GM12872 (cell line): ENCODE measurements around the gene SPSB4.

ENCODE experiments used
- TF ChIP-seq, protein P1 (sequence below): IDR thresholded peaks from 3 replicates; pipeline ENCODE4 v1.5.1; 2011; ENCODE audit warnings: low read depth, mild to moderate bottlenecking, low read length, moderate library complexity; ENCODE audit not compliant: insufficient read depth

Gene SPSB4

GRCh38 chr3:141047168-141047567 is 4.0 kb upstream of the SPSB4 start:
- TF ChIP-seq, protein P1, sequence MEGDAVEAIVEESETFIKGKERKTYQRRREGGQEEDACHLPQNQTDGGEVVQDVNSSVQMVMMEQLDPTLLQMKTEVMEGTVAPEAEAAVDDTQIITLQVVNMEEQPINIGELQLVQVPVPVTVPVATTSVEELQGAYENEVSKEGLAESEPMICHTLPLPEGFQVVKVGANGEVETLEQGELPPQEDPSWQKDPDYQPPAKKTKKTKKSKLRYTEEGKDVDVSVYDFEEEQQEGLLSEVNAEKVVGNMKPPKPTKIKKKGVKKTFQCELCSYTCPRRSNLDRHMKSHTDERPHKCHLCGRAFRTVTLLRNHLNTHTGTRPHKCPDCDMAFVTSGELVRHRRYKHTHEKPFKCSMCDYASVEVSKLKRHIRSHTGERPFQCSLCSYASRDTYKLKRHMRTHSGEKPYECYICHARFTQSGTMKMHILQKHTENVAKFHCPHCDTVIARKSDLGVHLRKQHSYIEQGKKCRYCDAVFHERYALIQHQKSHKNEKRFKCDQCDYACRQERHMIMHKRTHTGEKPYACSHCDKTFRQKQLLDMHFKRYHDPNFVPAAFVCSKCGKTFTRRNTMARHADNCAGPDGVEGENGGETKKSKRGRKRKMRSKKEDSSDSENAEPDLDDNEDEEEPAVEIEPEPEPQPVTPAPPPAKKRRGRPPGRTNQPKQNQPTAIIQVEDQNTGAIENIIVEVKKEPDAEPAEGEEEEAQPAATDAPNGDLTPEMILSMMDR, result no peak

DNA sequence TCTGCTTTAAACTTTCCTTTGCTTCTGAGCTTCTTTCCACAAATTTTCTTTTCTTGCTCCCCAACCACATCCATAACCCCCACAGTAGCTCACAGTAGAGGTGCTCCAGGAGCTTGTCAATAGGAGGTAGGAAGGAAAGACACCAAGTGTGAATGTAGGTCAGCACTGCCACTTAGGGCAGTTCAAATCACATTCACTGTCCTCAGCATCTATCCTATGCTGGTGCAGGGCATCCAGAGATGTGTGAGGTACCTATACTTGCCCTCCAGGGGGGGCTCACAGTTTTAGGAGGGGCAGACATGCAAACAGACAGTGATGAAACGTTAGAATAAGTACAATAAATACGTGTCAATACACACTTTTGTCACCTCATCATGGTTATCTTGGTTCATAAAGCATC is 1.5 kb upstream of the SPSB4 start:
- TF ChIP-seq, protein P1, result 0 out of 3 replicates have a peak, but pooled peaks have one; percentile 11

DNA sequence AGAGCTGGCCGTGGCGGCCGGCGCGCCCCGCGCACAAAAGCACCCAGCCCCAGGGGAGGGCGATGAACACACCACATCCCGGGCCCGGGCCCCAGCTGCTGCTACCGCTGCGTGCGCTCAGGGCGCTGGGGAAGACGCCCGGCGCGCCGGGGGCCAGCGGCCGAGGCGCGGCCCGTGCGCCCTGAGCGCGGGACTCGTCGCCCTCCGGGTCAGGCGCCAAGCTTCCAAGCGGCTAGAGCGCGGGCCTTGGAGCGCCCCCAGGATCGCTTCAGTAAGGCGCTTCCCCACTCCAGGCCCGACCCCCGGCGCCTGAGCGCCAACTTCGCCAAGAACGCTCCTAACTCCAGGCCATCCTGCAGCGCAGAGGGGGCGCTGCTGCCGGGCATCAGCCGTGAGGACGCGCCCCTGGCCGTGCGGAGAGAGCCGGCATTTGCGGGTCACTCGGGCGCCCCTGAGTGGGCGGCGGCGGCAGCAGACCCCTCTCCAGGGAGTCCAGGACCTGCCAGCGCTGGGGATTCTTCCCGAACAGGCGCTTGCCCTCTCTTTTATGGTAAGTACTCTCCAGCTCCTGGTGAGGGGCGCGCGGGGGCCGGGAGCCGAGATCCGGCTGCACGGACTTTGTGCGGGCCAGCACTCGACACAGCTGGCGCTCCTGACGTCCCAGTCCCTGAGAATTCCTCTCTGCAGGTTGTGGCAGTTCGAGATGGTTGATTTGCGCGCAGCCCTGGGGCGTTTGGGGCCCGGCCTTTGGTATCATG is 475 bp downstream of the SPSB4 start:
- TF ChIP-seq, protein P1, result no peak

DNA sequence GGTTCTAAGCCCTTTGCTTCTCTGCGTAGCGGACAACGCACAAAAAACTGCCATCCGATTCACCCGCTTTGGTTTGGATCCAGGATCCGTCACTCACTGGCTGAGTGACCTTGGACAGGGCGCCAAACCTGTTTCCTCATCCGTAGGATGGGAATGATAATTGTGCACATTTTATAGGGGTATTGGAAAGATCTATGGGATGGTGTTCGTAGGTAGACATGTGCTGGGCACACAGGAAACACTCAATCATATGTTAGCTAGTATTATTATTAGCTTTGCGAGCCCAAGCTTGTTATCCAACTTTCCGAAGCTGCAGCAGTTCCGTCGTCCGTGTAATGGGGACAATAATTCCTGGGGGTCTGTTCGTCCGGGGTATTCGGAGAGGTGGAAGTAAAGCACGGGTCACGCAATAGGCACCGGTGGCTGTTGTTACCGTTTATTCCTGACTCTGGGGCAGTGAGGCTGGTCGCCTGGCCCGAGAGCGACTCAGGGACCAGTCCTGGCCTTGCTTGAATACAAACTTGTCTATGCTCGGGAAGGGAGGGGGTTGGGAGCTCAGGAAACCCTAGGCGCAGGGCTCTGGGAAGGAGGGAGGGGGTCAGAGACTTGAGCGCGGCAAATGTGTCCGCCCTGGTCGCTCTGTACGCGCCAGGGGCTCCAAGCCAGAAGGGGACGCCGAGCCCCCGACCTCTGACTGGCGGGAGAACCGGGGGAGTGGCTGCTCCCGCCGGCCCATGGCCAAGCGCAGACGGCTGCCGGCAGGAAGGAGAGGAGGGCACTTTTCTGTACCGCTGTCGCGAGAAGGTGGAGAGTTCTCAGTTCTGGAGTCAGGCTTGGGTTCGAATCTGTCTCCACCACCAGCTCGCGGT is 1.3 kb downstream of the SPSB4 start:
- TF ChIP-seq, protein P1, result no peak

DNA sequence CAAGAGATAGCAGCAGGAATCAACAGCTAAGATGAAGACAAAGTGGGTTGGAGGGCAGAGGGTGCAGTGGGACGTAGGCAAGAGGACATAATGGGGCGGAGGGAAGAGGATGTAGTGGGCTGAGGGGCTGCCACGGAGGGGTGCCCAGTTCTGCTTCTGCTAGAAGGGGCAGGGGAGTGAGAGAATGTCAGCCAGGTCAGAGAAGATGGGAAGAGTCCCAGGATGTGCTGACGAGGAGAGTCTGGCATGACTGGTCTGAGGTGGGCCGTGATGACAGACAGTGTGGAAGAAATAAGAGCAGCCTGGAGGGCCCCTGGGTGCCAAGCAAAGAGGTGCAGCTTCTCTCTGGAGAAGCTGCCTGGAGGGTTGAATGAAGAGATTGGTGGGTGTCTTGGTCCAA is 4.0 kb downstream of the SPSB4 start:
- TF ChIP-seq, protein P1, result no peak

DNA sequence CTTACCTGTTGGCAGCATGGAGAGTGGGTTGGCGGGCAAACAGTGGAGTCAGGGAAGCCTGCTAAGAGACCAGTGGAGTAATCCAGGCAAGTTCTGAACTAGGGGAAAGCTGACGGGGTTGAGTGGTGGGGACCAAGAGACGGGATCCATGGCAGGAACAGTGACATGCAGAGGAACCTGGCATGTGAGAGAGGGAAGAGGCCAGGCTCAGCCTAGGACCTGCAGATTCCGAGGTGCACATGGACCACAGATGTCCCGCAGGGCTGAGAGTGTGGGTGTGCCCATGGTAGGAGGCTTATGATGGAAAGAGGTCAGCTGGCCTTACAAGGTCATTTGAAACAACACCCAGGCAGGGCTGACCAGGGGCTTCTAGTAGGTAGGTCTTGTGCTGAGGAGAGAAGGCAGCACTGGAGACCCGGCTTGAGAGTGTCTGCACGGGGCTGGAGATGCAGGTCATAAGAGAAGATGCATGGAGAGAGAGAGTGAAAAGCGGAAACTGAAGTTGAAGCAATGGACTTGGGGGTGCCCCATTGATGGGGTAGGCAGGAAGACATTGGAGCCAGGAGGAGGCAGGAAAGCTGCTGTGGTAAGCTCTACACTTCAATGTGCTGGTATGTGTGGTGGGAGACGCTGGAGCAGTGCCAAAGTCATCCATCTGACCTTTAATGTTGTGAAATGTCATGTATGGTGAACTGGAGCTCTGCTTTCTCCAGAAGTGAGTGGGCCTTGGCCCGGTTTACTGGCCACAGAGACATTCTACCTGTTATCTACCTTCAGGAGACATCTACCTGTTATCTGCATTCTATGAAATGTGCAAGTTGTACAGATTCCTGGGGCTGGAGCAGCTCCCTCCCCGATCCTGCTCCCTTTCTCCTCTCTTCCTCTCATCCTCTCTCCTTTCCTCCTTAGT is 4.6 kb downstream of the SPSB4 start:
- TF ChIP-seq, protein P1, result no peak

- TF ChIP-seq, protein P1, result no peak
These were observed 5.6 kb downstream of the SPSB4 start for GRCh38 chr3:141056751-141057171.
